Mammary epithelial cell (primary cell): ENCODE results near the gene IL9R.

Source experiments
- CTCF ChIP-seq, 2 donors: IDR thresholded peaks in 1 of 2; conservative IDR thresholded peaks in 1 of 2; 2 replicates each; pipeline ENCODE4 v1.5.1; 2011 to 2012; ENCODE audit warnings: inconsistent platforms in 2 of 2, low read length in 2 of 2, mild to moderate bottlenecking in 2 of 2, control low read depth in 1 of 2, low read depth in 1 of 2; ENCODE audit not compliant: insufficient read depth in 1 of 2; ENCODE audit errors: extremely low read depth in 1 of 2
- EZH2 ChIP-seq: IDR thresholded peaks from 2 replicates; pipeline ENCODE4 v1.6.1; 2012; ENCODE audit warnings: low read length, inconsistent platforms, borderline replicate concordance

- no peak for TF ChIP-seq CTCF (conservative IDR thresholded peaks at IDR 0.05 in 1 of 2, IDR thresholded peaks at IDR 0.05 in 1 of 2; ENCODE audit: extremely low read depth in 1 of 2, insufficient read depth in 1 of 2, low read depth in 1 of 2, low read length in 2 of 2)
- TF ChIP-seq EZH2: no peak
Observed at GRCh38 chrX:155998116-155998515, 620 bp downstream of the IL9R start.
